OCI-LY7 (cell line): ENCODE data around the gene UVSSA.
"Not testable (repeated sequence)": the region's sequence is repeated elsewhere in the genome, so short reads cannot be mapped to it uniquely, and the experiment has no call there.

ENCODE experiments used
- CTCF ChIP-seq: fragments of 200-600 bp; sonication (generic); conservative IDR thresholded peaks from 2 replicates; pipeline ENCODE4 v1.5.1; 2014; ENCODE audit warnings: mild to moderate bottlenecking, antibody characterized with exemption, low read length, moderate library complexity, mixed read lengths
- EZH2phosphoT487 ChIP-seq: fragments of 200-600 bp; sonication (generic); IDR thresholded peaks from 2 replicates; pipeline ENCODE4 v1.6.1; 2018; ENCODE audit warnings: low read depth, borderline replicate concordance, mild to moderate bottlenecking, mixed run types, antibody characterized with exemption, low read length, moderate library complexity, mixed read lengths

- TF ChIP-seq CTCF, EZH2phosphoT487: not testable (repeated sequence)
Measured at GRCh38 chr4:1443688-1444172, 96.7 kb downstream of the UVSSA start.
